NCI-H2227 (cell line): ENCODE results near the gene AP2A2.
"Not testable (repeated sequence)": the region's sequence is repeated elsewhere in the genome, so short reads cannot be mapped to it uniquely, and the experiment has no call there.

Experiments
- DNase-seq: peaks from one replicate; lab custom pipeline; 2025; ENCODE audit not compliant: unreplicated experiment; lab: John Stamatoyannopoulos, UW

AP2A2 gene

DNA sequence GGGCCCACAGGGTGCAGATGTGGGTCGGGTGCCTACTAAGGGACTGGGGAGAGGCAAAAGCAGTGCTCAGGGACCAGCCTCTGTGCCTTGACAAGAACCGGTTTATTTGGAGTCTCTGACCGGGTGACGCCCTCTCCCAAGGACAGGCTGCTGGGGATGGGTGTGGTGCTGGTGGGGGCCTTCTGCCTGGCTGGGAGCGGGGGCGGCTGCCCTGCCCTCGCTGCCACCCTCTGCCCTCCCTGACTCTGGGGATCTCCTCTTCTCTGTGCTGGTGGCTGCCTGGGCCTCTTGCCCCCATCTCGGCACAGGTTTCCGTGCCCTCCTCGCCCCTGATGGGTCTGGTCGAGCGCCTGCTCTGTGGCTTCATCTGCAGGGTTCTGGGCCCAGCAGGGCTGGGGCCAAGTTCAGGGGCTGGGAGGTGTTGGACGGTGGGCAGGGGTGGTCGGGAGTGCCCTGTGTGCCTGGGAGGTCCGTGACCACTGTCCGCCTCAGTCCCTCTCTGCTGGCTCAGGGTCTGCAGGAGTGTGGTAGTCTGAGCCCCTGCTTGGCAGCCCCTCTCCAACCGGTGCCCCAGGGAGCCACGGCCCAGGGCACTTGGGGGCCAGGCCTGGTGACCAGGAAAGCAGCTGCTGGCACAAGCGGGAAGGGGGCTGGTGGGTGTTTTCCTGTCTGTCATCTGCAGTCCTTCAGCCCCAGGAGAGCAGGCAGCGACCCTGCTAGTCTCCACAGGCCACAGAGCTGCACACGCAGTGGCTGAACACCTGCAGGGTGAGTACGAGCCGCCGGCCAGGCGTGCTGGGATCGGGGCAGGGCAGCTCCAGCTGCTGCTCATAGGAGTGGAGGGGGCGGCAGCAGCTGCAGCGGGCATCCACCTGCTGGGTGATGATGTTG is 87.3 kb downstream of the AP2A2 start:
- peak; percentile 52 for DNase-seq

DNA sequence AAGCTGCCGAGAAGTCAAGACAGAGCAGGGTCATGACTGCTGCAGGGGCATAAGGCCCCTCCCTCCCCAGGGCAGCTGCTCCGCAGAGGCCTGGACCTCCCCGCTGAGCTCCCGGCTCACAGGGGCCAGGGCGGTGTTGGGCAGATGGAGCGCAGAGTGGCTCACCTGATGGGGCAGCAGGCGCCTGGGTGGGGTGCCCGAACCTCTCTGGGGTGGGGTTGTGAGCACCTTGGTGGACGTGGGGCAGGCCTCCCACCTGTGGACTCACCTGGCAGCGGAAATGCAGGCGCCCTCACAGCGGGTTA is 87.9 kb downstream of the AP2A2 start:
- DNase-seq, result no peak

DNA sequence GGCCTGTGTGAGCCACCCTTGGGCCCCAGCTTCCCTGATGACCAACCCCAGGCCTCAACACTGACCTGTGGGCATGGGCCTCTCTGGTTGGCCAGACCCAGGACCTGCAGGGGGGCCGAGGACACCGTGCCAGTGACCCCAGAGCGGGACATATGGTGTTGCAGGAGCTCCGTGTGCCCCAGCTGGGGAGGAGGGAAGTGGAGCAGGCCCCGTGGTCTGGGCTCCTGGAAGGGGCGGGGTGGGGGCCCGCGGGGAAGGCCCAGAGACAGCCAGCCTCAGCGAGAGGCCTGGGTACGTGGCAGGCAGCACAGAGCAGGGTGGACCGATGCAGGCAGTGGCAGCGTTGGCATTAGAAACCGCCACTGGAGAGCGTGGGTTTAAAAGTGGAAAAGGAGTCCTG is 88.6 kb downstream of the AP2A2 start:
- no peak for DNase-seq

DNA sequence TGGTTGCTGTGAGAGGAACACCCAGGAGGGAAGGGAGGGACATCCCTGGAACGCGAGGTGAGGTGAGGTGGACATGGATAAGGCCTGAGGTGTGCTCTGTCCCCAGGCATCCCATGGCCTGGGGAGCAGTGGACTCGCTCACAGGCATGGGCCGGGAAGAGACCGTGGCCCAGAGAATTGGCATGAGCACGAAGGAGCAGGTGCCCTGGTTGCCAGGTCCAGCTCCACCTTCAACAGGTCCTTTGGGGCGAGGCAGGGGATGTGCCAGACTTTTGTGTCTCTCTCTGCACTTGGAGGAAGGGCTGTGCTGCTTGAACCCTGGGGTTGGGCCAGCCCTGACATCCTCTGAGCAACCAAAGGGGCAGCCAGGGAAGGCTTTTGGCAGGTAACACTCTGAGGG is 89.4 kb downstream of the AP2A2 start:
- DNase-seq, result no peak

DNA sequence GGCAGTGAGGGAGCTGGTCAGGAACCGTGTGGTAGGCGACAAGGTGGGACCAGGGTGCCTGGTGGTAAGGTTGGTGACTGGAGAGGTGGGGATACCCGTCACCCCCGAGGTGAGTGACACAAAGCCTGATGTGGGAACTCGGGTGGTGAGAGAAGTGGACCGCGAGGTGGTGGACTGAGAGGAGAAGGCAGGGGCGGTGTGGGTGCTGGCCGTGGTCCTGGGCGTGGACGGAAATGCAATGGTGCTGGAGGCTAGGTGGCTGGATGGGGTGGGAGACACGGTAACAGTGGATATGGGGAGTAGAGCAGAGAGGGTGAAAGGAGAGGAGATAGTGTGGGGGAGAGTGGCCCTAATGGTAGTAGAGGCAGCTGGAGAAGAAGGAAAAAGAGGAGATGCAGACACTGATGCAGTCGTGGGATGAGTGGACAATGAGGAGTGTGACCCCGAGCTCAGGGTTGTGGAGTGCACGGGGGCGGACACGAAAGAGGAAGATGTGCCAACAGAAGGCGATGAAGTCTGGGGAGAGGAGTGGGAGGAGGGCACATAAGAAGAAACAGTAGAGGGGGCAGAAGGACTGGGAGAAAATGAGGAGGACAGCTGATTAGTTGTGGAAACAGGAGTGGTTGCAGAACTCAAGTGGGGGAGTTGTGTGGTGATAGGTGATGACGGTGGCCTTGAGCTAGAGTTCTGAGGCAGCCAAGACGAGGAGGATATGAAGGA is 90.3 kb downstream of the AP2A2 start:
- no peak for DNase-seq

DNA sequence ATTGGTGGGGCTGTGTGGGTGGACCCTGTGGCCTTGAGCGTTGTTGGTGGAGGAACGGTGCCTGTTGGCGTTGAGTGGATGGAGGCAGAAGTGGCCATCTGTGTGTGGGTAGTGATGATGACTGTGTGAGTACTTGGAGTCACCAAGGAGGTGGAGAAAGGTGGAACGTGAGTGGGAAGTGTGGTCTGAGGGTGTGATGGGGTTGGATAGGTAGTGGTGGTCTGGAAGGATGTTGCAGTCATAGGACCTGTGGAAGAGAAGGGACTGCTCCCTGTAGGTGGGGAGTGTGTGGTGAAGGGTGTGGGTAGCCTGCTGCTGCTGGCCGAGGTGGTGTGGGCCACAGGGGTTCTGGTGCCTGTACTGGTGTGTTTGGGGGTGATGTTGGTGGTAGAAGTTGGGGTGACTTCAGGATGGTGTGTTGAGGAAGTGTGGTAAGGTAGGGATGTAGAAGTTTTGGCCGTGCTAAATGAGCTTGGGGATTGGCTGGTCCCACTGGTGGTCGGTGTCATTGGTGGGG is 91.0 kb downstream of the AP2A2 start:
- DNase-seq, result not testable (repeated sequence)

DNA sequence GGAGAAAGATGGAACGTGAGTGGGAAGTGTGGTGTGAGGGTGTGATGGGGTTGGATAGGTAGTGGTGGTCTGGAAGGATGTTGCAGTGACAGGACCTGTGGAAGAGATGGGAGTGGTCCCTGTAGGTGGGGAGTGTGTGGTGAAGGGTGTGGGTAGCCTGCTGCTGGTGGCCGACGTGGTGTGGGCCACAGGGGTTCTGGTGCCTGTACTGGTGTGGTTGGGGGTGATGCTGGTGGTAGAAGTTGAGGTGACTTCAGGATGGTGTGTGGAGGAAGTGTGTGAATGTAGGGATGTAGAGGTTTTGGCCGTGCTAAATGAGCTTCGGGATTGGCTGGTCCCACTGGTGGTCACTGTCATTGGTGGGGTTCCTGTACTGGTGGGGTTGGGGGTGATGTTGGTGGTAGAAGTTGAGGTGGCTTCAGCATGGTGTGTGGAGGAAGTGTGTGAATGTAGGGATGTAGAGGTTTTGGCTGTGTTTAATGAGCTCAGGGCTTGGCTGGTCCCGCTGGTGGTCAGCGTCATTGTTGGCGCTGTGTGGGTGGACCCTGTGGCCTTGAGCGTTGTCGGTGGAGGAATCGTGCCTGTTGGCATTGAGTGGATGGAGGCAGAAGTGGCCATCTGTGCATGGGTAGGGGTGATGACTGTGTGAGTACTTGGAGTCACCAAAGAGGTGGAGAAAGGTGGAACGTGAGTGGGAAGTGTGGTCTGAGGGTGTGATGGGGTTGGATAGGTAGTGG is 91.8 kb downstream of the AP2A2 start:
- no peak for DNase-seq

DNA sequence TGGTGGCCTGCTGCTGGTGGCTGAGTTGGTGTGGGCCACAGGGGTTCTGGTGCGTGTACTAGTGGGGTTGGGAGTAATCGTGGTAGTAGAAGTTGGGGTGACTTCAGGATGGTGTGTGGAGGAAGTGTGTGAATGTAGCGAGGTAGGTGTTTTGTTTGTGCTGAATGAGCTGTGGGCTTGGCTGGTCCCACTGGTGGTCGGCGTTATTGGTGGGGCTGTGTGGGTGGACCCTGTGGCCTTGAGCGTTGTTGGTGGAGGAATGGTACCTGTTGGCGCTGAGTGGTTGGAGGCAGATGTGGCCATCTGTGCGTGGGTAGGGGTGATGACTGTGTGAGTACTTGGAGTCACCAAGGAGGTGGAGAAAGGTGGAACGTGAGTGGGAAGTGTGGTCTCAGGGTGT is 92.4 kb downstream of the AP2A2 start:
- no peak for DNase-seq

DNA sequence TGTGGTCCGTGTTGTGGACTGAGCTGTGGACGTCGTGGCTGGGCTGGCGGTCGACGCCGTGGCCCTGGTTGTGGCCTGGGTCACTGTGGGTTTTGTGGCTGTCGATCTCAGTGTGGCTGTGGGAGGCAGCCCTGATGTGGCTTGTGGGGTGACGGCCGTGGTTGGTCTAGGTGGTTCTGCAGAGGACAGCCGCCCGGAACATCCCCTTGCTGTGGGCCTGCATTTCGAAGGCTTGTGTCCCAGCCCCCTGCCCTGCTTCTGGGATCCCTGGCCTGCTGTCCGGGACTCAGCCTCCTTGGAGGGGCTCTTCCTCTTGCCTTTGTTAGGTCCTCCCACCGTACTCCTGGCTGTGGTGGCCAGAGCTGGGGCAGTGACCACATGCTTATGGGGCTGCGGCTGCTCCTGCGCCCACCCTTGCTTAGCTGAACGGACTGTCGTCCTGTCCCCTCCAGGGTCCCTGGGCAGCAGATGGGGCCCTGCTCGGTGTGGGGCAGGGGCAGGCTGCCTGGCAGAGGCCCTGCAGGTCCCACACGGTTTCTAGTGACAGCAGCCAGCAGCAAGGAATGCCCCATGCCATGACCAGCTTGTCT is 93.7 kb downstream of the AP2A2 start:
- DNase-seq, result no peak

DNA sequence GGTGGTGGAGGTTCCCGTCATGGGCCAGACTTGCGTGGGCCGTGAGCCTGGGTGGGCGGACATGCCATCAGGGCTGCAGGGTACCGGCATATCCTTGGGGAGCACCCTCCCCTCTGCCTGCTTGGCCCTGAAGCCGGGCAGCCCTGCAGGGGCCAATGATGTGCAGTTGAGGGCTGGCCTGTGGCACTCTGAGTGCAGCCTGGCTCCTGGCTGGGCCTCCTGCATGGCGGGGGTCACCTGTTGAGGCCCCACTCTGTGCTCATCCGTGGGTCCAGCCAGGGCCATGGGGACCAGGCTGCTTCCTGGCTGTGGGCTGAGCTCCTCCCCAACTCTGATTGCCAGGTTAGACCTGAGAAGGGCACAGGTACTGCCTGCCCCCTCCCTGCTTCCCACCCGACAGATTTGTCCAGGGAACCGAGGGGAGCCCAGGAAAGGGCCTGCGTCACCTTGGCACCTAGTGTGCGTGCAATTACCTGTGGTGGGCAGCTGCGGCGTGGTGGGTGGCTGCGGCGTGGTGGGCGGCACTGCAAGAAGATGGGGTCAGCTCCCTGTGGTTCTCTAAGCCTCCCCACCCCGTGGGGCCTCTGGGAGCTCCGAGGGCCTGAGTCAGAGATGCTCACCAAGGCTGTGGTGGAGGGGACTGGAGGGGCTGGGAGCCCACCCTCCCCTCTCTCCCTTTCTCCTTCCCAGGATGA is 94.7 kb downstream of the AP2A2 start:
- DNase-seq, result no peak

DNA sequence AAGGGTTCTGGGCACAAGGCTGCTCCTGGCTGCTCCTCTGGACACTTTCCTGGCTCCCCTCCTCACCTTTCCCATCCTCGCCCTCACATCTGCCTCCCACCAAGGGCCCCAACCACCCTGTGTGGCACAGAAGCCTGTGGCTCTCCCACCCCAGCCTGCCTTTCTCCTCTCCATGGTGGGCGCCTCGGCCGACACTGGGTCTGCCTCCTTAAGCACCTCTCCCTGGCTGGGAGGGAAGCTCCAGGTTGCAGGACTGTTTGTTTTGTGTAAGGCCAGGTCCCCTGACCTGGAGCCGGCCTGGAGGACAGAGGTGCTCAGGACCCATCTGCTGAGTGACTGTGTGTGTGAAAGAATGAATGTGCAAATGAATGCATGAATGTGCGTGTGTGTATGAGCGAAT is 96.7 kb downstream of the AP2A2 start:
- no peak for DNase-seq

DNA sequence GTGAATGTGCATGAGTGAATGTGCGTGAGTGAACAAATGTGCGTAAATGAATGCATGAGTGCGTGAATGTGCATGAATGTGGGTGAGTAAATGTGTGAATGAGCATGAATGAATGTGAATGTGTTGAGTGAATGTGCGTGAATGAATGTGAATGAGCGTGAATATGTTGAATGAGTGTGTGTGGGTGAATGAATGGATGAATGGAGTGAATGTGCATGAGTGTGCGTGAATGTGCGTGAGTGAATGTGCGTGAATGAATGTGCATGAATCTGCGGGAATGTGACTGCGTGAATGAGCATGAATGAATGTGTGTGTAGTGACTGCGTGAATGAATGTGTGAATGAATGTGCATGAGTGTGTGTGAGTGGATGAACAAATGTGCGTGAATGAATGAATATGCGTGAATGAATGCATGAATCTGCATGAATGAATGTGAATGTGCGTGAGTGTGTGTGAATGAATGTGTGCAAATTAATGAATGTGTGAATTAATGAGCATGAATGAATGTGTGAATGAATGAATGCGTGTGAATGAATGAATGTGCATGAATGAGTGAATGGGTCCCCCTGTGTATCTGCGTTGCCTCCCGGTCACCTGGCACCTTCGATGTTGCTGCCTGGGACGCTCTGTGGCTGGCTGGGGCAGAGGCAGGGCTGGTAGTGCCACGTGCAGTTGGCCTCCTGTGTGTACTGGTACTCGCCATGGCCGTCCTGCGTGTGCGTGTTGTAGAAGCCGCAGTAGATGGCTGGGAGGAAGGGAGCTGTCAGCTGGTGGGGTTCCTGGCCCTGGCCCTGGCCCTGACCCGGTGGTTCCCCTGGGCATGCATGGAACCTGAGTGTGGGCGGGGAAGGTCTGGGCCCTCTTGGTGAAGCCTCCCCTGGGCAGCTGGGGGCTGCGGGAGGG is 97.5 kb downstream of the AP2A2 start:
- DNase-seq, result no peak

DNA sequence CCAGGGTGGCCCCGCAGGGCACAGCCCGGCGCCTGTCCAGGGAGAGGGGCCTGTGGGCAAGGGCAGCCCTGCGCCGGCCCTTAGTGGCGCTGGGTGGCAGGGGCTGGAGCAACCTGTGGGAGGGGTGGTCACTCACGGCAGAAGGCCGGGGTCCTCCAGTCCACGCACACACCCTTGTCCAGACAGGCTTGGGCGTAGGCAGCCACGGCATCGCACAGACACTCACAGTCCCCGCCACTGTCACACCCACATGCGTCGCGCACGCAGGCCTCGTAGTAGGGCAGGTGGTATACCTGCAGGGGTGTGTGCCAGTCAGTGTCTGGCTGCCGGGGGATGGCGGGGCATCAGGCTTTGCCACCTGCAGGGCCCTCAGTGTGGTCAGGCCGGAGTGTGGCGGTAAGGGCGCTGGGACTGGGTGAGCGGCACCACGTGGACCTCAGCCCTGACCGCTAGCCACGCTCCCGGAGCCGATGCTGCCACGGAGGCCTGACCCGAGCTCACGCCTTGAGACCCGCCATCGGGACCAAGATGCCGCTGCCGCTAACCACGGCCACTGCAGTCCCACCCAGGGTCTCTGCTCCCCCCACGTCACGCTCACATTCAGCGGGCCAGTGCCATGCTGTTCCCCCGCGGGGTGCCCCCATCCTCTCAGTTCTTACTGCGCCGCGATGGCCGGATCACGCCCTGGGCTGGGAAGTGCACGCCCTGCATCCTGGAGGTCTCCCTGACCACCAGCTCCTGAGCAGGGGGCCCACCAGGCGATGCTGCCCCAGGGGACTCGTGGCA is 98.3 kb downstream of the AP2A2 start:
- no peak for DNase-seq

DNA sequence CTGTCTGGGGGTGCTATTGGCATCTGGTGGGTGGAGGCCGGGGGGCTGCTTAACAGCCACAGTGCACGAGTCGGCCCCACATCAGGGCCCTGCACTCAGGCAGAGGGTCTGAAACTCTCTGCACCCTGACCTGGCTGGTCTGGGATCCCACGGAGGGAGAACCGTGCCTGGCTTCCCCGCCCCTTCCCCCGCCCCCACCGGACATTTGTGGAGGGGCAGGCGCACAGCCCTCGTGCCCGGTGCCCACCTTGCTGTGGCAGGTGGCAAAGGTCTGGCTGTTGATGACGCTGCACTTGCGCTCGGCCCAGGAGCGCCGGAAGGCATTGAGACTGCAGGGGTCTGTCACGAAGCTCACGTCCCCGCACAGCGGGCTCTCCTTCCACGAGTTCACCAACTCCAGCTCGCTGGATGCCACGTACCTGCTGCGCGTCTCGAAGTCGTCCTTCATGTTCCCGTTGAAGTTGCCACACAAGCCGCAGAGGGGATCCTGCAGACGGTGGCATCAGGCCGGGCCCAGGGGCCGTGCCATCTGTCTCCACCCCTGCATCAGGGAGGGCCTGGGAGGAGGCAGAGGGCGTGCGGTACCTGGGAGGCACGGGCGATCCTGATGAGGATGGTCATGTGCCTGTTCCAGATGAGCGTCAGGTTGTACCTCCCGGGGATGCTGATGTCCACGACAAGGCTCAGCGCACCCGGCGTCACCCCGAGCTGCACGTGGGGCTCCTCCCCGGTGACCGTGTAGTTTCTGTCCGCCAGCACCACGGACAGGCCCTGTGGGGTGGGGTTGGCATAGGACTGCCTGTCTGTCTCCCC is 99.1 kb downstream of the AP2A2 start:
- DNase-seq, result no peak

DNA sequence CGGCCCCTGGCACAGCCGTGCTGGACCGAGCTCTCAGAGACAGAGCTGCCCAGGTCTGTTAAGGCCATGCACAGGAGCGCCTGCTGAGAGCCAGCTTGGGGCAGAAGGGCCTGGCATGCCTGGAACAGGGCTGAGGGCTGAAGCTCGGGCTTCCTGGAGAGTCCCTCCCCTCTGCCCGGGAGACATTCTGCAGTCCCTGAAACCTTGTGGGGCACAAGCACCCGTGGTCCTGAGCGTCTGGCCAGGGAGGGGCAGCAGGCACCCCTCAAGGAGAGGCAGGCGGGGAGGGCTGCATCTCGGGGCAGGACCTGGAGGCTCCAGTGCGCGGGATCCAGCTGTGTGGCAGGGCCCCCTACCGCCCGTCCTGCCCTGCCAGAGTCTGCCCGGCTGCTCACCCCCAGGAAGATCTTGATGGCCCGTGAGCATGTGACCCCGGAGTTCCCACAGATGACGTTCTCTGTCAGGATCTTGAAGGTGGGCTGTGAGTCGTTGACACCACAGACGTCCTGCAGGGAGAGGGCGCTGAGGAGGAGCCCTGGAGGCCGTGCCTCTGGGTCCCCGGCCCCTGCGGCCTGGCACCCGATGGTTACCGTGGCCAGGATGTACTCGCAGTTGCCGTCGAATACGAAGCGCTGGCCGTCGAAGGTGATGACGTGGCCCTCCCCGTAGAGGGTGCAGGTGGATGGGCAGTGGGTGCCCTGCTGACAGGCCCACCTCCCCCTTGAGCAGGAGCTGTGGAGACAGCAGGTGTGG is 99.9 kb downstream of the AP2A2 start:
- no peak for DNase-seq

DNA sequence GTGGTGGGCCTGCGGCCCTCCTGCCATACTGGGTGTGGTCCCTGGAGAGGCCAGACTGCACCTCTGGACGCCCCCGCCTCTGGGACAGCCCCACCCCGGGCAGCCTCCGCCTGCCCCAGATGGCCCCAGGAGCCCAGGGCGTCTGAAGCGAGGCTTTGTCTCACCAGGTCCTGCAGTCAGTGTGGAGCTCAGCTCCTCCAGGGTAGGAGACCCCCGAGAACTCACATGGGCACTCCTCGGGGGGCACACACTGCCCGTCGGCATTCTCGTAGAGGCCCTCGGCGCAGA is 100.4 kb downstream of the AP2A2 start:
- no peak for DNase-seq

DNA sequence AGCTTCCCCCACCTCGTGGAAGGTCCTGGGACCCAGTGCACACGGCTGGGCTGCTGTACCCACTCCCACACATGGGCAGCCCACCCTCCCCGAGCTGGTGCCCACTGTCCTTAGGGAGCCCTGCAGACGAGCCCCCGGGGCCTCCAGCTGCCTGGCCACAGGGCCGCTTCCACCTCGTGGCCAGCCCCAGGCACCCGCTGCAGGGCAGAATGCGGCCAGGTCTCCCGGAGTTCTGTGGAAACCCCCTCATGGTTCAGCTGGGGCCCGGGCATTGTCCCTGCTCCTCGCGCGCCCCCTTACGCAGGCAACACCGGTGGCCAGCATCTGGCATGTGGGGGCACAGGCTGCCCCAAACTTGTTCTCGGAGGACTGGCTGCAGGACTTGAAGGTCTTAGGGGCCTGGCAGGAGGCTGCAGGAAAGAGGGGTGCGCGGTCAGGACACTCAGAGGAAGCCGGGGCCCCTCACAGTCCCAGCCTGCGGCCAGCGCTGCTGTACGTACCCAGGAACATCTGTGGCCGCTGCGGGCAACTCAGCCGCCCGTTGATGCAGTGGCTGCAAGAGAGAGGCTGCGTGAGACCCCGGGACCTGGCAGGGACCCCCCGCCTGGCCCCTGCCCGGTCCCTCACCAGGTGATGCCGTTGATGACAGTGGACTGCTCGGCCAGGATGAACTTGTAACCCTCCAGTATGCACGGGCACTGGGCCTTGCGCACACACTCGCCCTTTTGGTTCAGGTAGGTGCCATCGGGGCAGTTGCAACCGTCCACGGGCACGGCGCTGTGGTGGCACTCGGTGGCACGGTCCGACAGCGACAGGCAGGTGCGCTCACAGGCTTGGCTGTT is 101.2 kb downstream of the AP2A2 start:
- DNase-seq, result no peak
